Tongue (tissue), 2 donors: ENCODE measurements around the gene LIX1L. TPM values are rescaled to one million over a fixed set of nuclear protein-coding genes. Genes with fewer than 3 reads are reported as not detected.

Experiments used
- DNase-seq: peaks from one replicate; pipeline ENCODE4 v3.0.0-alpha.2; 2015
- total RNA-seq: library from RNA; depleted of rRNA; stranded (reverse); fragments of >200 nt; gene quantifications from one replicate; pipeline ENCODE4 v1.2.3, GENCODE V29; 2014

The LIX1L gene
- total RNA-seq = 28.3 TPM

- DNase-seq = peak; percentile 98
These were observed at the start of gene LIX1L for GRCh38 chr1:145957443-145958319. LIX1L (minus strand) TSS chr1:145958017; CDS start chr1:145957927, 90 bp downstream.

GRCh38 chr1:146001709-146002108 lies 43.9 kb upstream of the LIX1L start:
- no peak for DNase-seq

- DNase-seq = peak; percentile 78
These were observed 41.7 kb upstream of the LIX1L start for GRCh38 chr1:145999321-146000024.

GRCh38 chr1:145997718-145998023 lies 39.9 kb upstream of the LIX1L start:
- DNase-seq = peak; percentile 72

- peak; percentile 61 for DNase-seq
These were observed 39.4 kb upstream of the LIX1L start for GRCh38 chr1:145997016-145997717.

- DNase-seq = peak; percentile 99
These were observed 38.7 kb upstream of the LIX1L start, which contains the start of gene TXNIP for GRCh38 chr1:145996433-145997015. TXNIP (minus strand) TSS chr1:145996579; CDS start chr1:145996266, 313 bp downstream.

GRCh38 chr1:145995964-145996432 lies 38.2 kb upstream of the LIX1L start:
- DNase-seq = no peak

GRCh38 chr1:145995148-145995881 lies 37.5 kb upstream of the LIX1L start:
- DNase-seq = peak; percentile 24

GRCh38 chr1:145994391-145995120 lies 36.7 kb upstream of the LIX1L start:
- DNase-seq = no peak

- DNase-seq = no peak
These were observed 36.0 kb upstream of the LIX1L start for GRCh38 chr1:145993618-145994390.

- no peak for DNase-seq
These were observed 35.3 kb upstream of the LIX1L start for GRCh38 chr1:145992958-145993617.

GRCh38 chr1:145992502-145992936 lies 34.7 kb upstream of the LIX1L start:
- no peak for DNase-seq

- DNase-seq = peak; percentile 20
These were observed 34.1 kb upstream of the LIX1L start for GRCh38 chr1:145991735-145992412.

GRCh38 chr1:145990249-145990855 lies 32.5 kb upstream of the LIX1L start:
- DNase-seq = no peak

- DNase-seq = no peak
These were observed 31.0 kb upstream of the LIX1L start for GRCh38 chr1:145988773-145989172.

- DNase-seq = no peak
These were observed 30.1 kb upstream of the LIX1L start for GRCh38 chr1:145987926-145988325.

GRCh38 chr1:145986551-145986950 lies 28.7 kb upstream of the LIX1L start:
- DNase-seq = no peak
